Stimulated activated CD8-positive, alpha-beta memory T cell treated with anti-CD3 and anti-CD28 coated beads, Interleukin-15, amount 100 ng/mL, for 1 hour (primary cell): ENCODE results near the gene SPDEF.

ENCODE experiments used
- DNase-seq: peaks from one replicate; pipeline ENCODE4 v3.0.0-alpha.2; 2020; ENCODE audit warnings: low read depth

SPDEF gene

DNA sequence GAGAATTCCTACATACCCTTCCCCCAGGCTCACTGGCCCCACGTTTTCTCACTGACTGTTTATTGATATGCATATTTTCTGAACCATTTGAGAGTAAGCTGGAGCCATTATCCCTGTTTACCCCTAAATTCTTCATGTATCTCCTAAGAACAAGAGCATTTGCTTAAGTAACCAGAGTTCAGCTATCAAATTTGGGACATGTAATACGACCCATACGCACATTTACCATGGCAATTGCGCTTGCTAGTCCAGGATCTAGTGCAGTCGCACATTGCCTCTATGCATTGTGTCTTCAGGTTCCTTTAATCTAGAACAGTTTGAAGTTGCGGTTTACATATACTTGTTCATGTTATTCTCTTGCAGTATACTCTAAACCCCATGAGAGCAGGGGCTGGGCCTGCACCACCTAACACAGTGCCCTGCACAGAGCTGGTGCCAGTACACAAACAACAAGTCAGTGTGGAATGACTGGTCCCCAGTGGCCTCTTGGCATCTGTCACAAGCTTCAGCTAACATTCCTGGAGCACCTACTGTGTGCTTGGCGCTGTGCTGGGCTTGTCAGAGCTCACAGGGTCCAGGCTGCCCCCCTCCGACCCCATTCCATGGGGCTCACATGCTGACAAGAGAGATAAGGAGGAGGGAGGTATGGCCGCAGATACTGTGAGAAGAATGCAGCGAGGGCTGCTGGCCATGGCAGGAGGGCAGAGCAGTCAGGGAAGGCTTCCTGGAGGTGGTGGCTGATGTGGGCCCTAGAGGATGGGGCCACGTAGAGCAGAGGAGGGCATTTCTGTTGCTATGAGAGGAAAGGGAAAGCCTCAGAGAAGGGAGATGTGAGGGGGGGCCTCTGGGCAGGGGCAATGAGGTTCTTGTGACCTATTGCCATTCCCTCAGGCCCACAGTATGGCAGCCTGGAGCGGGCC is 28.1 kb downstream of the SPDEF start:
- no peak for DNase-seq

DNA sequence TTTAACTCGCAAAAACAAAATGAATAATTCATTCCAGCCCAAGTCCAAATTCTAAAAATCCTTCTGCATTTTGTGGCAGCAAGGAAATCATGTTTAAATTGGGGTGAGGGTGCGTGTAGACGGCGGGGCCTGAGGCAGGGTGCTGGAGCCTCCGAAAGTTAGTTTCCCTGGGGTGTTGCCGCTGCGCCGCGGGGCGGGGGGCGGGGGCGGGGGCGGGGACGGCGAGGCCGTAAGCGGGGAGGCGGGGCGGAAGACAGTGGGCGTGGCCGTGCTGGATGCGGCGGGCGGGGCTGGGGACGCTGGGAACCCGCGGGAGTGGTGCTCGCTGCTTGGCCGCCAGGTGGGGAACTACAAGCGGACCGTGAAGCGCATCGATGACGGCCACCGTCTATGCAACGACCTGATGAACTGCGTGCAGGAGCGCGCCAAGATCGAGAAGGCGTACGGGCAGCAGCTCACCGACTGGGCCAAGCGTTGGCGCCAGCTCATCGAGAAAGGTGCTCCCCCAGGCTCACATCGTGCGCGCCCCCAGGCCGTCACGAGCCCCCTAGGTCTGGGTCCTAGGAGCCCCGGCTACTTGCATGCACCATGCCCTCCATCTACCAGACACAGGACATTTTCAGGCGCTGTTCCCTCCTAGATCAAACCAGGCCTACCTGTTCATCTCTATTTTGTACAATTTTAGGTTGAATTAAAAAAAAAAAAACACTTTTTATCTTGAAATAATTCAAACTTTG is 29.0 kb downstream of the SPDEF start:
- DNase-seq: peak; percentile 96

DNA sequence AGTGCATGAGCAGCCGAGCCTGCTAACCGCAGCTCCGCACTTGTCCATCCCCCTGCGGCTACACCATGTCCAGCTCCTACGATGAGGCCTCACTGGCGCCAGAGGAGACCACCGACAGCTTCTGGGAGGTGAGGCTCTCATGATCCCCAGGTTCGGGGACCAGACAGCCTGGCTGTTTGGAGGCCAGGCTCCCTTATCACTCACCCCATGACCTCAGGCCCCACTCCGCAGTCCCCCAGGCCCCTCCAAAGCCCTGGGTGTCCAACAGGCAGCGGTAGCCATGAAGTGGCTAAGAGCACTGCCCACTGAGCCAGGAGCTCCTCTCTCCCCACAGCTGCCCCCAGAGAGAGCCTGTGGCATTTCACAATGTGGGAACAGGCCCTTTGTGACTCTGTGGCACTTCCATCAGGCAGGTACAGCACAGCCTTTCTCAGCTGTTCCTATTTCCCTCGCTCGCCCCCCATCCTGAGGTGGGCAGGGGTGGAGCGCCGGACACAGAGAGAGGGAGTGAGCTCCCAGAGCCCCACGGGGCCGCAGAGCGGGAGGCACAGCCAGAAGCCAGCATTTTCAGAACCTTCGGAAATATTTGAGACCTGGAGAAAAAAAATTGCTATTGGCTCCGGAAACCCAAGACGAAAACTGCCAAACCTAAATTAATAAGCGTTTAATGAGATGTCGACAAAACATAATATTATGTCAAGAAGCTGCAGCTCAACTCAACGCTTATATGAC is 29.7 kb downstream of the SPDEF start:
- DNase-seq: no peak

DNA sequence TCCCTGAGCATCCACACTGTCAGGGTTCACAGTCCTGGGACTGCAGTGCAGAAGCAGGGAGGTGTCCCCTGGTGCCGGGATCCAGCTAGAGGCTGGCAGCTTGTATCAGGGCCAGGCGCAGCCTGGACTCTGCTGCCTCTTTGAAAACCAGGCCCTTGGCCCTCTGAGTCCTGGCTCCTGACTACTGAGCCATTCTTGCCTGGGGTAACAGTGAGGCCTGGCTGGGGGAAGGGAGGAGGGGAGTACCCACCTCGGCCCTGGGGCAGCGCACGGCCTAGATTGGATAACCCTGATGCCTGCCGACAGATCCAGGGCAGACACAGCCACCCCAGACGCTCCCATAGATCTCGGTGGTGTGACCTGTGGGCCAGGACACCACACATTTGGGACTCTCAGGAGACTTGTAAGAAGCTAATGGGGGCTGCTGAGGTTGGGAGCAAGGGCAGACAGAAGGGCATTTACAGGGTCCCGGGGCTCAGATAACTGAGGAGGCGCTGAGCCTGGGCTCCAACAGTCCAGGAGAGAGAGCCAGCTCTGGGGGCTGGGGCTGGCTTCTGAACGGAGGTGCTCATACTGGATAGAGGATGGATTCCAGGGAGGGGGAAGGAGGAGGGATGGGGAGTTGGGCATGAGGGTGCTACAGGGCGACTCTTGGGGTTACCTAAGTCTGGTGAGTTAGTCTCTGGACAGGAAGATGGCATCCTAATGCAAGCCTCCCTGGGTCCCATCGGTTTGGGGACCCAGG is 30.5 kb downstream of the SPDEF start:
- no peak for DNase-seq

DNA sequence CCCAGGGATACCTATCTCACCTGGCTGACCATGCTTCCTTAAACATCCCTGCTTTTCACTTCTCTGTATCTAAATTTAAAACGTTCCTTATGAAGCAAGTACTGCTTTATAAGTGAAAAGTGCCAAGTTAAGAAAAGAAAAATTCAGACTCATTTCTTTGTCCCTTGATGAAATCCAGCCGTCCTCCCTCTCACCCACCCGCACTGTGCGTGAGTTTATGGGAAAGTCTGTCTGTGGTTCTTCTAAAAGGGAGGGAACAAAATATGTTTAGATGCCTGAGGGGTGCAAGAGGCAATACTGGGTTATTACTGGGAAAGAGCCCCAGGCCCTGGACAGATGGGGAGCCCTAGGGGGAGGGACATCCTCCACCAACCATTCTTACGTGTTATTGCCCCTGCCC is 31.2 kb downstream of the SPDEF start:
- DNase-seq: no peak

DNA sequence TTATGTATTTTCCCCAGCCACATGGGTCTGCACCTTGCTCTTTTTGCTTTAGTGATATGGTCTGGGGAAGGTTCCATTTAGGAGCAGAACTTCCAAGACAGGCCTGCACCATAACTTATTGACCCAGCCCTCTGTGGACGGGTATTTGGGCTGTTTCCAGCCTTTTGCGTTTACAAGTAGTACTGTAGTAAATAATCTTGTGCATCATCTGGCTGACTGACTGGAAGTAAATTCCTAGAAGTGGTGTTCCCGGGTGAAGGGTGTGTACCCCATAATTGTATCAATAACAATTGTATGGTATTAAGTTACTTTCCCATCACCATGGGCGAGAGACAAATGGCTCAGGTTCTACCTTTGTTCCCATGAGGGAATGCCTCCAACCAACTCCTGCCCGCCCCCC is 31.6 kb downstream of the SPDEF start:
- DNase-seq: no peak

DNA sequence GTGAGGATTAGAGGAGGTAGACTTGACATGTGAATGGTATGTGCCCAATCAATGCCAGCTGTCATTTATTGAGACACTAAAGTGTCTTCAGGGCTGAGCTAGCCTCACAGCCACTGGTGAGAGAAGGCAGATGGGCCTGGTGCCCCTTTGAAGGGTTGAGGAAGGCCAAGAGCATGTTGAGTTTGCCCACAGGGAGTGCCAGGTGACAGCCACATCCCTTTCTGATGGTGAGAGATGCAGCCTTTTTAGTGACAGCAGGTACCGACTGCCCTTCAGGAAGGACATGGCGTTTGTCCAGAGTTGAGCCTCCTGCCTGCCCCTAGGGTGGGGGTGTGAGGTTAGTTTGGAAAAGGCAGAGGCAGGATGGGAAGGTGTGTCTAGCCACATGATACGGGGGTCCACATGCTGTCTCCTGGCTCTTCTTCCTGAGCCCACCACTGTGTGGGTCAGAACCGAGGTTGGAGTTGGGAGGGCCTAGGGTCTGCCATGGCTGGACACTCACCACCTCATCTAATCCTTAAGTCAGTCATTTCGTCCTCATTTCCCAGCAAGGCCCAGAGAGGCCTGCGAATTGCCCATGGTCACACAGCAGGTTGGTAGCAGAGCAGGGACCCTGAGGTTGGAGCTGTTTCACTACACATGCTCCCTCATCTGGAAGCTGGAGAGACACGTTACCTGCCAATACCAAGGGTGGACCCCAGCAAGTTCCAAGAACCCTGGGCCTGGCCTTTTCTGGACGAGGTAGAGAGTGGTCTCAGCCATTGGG is 32.5 kb downstream of the SPDEF start:
- DNase-seq: no peak

DNA sequence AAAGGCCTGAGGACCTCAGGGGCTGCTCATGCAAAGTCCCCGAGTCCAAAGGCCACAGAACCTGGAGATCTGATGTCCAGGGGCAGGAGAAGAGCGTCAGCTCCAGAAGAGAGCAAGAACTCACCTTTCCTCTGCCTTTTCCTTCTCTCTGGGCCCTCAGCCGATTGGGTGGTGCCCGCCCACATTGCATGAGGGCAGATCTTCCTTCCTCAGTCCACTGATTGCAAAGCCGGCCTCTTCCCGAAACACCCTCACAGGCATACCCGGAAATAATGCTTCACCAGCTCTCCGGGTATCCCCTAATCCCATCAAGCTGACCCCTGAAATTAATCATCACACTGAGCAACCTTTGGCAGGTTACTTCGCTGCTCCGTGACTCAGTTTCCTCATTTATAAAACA is 33.4 kb downstream of the SPDEF start:
- no peak for DNase-seq

DNA sequence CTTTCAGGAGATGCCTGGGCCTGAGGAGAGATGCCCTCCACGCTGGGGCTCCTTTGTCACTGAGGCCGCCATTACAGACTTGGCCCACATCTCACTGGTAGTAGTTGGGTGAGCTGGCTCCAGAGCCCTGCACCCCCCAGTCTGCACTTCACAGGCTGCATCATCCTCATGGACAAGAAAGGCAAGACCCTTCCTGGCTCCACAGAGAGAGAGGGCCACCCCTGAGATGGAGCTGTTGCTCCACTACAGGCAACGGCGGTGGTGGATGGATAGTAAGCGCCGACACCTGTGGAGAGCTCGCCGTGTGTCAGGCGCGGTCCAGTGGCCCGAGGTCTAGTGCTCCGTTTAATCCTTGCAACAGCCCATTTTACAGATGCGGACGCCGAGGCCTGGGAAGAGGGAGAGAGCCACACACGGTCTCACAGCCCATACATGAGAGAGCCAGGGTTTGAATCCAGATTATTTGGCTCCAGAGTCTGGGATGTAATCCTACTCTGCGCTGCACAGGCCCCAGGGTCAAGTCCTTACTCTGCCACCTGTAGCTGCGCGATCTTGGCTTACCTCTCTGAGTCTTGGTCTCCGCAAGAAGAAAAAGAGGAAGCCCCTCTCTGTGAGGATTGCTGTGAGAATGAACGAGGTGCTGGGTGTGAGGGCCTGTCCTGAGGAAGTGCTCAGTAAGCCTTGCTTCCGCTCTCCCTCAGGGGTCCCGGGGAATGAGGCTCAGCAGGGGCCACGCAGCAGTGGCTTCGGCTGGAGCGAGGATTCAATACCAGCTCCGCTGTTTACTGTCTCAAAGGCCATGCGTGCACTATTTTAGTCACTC is 34.5 kb downstream of the SPDEF start:
- no peak for DNase-seq

DNA sequence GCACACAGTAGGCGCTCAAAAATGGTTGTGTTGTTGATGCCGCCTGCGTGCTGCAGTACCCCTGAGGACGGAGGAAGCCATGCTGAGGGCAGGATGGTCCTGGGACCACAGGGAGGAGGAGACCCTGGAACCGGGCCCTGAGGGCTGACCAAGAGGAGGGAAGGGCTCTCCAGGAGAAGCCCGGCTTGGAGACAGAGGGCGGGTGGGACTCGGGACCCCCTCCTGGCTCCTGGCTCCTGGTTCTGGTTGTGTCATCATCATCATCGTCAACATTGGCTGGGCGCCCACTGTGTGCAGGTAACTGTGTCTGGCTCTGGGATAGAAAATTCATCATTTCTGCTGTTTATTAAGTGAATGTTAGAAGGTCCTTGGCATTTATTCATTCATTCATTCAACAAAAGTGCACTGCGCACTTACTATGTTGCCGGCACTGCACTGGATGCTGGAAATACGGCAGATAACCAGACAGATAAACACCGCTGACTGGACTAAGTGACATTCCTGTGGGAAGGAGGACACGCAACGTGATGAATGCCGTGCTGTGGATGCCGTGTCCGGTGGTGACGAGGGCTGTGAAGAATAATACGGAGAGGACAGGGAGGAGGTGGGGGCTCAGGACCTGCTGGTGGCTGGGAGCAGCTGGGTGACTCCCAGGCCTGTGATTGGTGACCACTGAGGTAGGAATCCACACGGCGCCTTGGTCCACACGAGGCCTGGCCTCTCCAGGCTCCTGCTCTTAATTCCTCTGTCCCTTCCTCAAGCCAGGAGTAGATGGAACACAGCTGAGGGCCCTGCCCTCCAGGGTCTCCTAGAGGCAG is 35.3 kb downstream of the SPDEF start:
- DNase-seq: no peak

DNA sequence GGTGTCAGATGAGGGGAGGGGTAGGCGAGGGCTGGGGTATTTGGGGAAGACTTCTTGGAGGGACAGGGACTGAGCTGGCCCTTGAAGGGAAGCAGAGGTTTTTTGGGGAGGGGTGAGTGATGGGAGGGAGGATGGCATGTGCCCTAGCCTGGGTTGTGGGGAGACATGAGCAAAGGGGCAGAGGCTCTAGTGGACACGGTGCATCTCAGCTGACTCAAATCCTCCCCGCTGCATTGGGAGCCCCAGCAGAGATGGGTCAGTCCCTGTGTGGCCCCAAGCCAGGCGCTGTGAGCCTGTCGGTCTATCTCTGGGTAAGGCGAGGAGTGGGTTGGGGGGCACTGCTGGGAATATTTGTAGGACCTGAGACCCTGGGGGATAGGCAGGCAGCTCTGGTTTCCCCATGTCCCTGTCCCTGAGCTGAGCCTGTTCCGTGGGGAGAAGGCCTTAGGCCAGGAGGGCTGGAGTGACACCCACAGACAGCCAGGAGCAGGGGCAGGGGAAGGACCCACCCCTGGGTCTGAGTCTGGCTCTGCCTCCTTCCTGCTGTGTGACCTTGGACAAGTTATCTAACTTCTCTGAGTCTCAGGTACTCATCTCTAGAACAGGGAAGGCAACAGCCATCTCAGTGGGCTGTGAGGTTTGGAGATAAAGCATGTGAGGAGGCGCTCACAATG is 36.0 kb downstream of the SPDEF start:
- DNase-seq: no peak

DNA sequence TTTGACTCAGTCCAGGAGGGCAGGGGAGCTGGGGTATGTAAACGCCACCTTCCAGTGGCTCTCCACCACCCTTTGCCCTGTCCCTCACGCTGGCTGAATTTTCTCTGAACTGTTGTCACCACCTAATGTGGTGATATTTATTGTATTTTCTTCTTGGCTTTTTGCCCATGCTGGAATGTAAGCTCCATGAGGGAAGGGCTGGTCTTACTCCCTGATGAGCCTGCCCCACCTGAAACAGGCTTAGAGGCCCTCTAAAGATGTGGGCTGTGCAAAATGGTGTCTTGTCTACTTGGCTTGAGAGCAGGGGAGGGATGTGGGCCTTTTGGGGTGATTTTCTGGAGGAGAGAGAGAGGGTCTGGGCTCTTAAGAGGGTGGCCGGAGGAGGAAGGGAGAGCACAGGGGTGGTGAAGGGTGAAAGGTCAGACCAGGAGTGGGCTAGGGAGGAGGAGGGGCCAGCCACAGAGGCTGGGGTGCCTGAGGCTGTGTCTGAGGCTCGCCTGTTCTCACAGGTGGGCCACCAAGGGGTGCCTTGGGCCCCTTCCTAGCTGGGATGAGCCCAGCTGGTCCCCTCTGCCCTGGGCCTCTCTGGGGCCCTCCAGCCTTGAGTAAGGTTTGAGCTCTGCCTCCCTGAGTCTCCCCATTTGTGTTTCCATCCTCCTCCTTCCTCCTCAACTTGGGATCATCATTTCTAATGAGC is 37.3 kb downstream of the SPDEF start:
- DNase-seq: no peak

DNA sequence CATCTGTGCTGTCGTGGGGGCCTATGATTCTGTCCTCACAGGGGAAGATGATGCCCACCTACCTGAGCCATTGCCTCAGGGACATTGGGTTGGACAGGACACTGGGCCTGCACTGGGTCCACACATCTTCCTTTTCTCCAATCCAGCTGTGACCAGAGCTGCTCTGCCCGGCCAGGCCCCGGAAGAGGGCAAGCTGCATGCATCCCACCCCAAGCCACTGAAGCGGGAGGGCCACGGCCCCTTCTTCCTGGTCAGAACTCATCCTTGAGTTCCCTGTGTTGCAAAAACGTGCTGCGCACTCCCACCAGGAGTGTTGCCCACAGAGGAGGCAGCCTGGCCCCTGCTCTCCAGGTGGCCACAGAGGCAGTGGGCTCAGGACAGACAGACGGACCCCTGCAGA is 38.2 kb downstream of the SPDEF start:
- no peak for DNase-seq

DNA sequence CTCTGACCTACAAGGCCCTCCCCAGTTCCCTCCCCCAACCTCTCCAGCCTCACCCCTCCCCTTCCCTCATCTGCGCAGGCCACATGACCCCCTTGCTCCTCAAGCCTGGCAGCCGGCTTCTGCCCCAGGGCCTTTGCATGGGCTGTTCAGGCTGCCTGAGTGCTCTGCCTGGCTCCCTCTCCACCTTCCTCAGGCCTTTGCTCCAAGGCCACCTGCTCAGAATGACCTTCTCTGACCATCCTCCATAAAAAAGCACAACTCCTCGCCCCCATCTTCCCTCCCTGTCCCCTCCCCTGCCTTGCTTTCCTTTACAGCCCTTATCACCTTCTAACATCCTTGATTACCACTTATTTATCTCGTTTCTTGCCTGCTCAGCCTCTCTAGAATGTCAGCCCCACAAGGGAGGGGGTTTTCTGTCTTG is 38.7 kb downstream of the SPDEF start:
- no peak for DNase-seq

DNA sequence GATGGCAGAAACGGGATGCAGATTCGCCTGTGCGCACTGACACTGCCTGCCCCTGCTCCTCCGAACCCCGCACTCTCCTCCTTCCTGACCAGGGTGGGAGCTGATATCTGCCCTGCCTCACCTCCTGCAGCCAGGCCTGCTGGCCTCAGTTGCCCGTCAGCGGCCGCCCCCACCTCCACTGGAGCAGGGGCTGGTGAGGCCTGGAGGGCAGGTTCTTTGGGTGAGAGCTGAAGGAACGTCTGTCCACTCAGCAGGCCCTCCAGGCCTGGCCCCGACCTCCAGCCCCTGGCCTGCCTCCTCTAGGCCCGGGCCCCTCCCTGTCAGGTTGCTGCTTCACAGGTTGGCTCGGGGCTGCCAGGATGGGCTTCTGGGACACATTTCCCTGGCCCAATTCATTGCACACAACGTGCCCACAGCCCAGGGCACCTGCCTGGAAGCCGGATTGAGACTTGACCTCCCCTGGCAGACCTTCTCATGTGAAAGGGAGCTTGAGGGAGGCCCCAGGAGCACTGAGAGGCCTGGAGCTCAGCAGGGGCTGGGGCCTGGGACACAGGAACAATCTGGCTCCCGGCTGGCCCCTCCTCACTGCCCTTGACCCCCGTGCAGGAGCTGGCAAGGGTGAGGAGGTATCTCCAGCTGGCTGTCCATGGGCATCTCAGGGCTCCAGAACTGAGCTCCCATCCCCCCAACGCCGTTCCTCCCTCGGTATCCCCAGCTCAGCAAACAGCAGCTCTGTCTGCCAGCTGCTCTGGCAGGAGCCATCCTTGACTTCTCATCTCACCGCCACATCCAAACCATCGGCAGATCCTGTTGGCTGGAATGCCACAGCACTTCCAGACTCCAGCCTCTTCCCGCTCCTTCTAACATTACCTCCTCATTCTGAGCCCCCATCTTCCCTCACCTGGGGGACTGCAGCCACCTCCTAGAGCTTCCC is 39.5 kb downstream of the SPDEF start:
- no peak for DNase-seq

DNA sequence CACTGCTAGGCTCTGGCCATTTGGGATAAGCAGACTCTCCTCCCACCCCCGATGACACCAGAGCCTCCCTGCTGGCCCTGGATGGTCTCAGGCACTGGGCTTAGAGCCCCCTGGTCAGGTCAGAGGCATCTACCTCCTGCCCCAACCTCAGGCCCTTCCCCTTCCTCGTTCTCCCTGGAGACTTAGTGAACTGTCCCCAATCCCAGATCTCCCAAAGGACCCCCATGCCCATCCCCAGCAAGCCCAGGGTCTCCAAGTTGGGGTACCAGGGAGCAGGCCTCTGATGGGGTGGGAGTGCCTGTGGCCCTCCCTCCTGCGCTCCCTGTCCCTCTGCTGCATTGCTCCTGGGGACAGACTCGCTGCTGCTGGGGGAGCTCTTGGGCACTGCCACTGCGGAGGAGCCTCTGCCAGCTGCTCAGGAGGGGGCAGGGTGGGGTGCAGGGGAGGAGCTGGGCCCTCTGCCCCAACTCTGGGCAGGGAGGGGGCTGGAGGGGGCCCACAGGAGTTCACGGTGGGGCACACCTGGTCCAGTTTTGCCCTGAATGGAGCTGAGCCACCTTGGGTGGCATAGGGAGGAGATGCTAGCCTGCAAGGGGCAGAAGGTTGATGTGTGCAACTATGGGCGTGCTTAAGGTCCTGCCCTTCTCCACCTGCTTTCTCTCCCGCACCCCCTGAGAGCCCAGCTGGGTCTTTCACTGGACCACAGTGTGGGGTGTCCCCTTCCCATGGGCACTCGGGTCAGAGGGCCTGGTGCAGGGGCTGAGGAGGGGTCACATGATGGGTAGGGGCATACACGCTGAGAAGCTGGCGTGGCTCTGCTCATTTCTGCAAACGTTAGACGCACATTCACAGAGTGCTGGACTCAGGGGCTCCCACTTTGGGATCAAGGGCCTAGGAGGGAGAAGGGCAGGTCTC is 40.4 kb downstream of the SPDEF start:
- DNase-seq: no peak
